ENCODE results near the gene THTPA. TPM values are rescaled to one million over a fixed set of nuclear protein-coding genes. Genes with fewer than 3 reads are reported as not detected.

THTPA gene
- total RNA-seq, 1 experiment from 2014 or later: 13.5 TPM

Other genes with a start within 250 kb of the THTPA start
- gene BCL2L2, start 249.4 kb upstream of the THTPA start, total RNA-seq (2014; rRNA removed; shearing (Covaris generic)): 14.6 and 20.3 TPM in 2 replicates
- gene PABPN1, start 234.8 kb upstream of the THTPA start, total RNA-seq (2014; rRNA removed; shearing (Covaris generic)): 63.4 and 72.1 TPM in 2 replicates
- not detected in 2 replicates for gene SLC22A17, start 203.4 kb upstream of the THTPA start, total RNA-seq (2014; rRNA removed; shearing (Covaris generic))
- gene EFS, start 191.1 kb upstream of the THTPA start, total RNA-seq (2014; rRNA removed; shearing (Covaris generic)): not detected in 2 replicates
- gene IL25, start 183.5 kb upstream of the THTPA start, total RNA-seq (2014; rRNA removed; shearing (Covaris generic)): not detected in 2 replicates
- not detected in 2 replicates for gene CMTM5, start 179.2 kb upstream of the THTPA start, total RNA-seq (2014; rRNA removed; shearing (Covaris generic))
- not detected in 2 replicates for gene MYH6, start 148.0 kb upstream of the THTPA start, total RNA-seq (2014; rRNA removed; shearing (Covaris generic))
- gene MYH7, start 120.6 kb upstream of the THTPA start, total RNA-seq (2014; rRNA removed; shearing (Covaris generic)): not detected in 2 replicates
- gene NGDN, start 86.6 kb upstream of the THTPA start, total RNA-seq (2014; rRNA removed; shearing (Covaris generic)): 14.6 and 28.3 TPM in 2 replicates
- 0.58 TPM in 1 of 2 replicates, not detected in the other for gene ZFHX2, start 4.5 kb upstream of the THTPA start, total RNA-seq (2014; rRNA removed; shearing (Covaris generic))
- gene AP1G2, start 11.5 kb downstream of the THTPA start, total RNA-seq (2014; rRNA removed; shearing (Covaris generic)): 67.6 and 77.9 TPM in 2 replicates
- gene JPH4, start 22.5 kb downstream of the THTPA start, total RNA-seq (2014; rRNA removed; shearing (Covaris generic)): not detected in 2 replicates
- 14.0 and 14.7 TPM in 2 replicates for gene DHRS2, start 80.1 kb downstream of the THTPA start, total RNA-seq (2014; rRNA removed; shearing (Covaris generic))

Data from HT-29 (cell line).